Glutamatergic neuron (in vitro differentiated cells): Measurements from ENCODE around the gene SNX32. TPM values are rescaled to one million over a fixed set of nuclear protein-coding genes. Genes with fewer than 3 reads are reported as not detected.

Experiments used
- DNase-seq: peaks from one replicate; pipeline ENCODE4 v3.0.0; 2022
- H3K27ac Mint-ChIP-seq: one replicate; pipeline ENCODE4 v1.8.0; 2020; ENCODE audit warnings: mild to moderate bottlenecking, mixed read lengths, inconsistent platforms; ENCODE audit not compliant: unreplicated experiment
- H3K27me3 Mint-ChIP-seq: one replicate; pipeline ENCODE4 v1.8.0; 2020; ENCODE audit warnings: mild to moderate bottlenecking, moderate library complexity, mixed read lengths, inconsistent platforms; ENCODE audit not compliant: unreplicated experiment
- H3K36me3 Mint-ChIP-seq: one replicate; pipeline ENCODE4 v1.8.0; 2020; ENCODE audit warnings: mild to moderate bottlenecking, mixed read lengths, inconsistent platforms; ENCODE audit not compliant: unreplicated experiment
- H3K4me1 Mint-ChIP-seq: one replicate; pipeline ENCODE4 v1.8.0; 2020; ENCODE audit warnings: mild to moderate bottlenecking, low read depth, mixed read lengths, inconsistent platforms; ENCODE audit not compliant: unreplicated experiment
- H3K4me3 Mint-ChIP-seq: one replicate; pipeline ENCODE4 v1.8.0; 2020; ENCODE audit warnings: mild to moderate bottlenecking, mixed read lengths, inconsistent platforms; ENCODE audit not compliant: unreplicated experiment
- H3K9me3 Mint-ChIP-seq: one replicate; pipeline ENCODE4 v1.8.0; 2020; ENCODE audit warnings: mild to moderate bottlenecking, moderate library complexity, mixed read lengths, inconsistent platforms; ENCODE audit not compliant: unreplicated experiment
- total RNA-seq: library from RNA; stranded (reverse); fragmentation: NEBNext Ultra II Directional; extraction: Animal tissue kit (Norgen Biotek cat#: 25700); gene quantifications from one replicate; pipeline ENCODE4 v1.2.1, GENCODE V29; 2021; ENCODE audit not compliant: unreplicated experiment
- TF ChIP-seq, protein P1 (sequence below): fragments of 200-600 bp; sonication (generic); IDR thresholded peaks from one replicate; pipeline ENCODE4 v1.5.0; 2021; ENCODE audit not compliant: partially characterized antibody, unreplicated experiment

The SNX32 gene
- total RNA-seq, 1 donor from 2014 or later = 14.7 TPM

DNA sequence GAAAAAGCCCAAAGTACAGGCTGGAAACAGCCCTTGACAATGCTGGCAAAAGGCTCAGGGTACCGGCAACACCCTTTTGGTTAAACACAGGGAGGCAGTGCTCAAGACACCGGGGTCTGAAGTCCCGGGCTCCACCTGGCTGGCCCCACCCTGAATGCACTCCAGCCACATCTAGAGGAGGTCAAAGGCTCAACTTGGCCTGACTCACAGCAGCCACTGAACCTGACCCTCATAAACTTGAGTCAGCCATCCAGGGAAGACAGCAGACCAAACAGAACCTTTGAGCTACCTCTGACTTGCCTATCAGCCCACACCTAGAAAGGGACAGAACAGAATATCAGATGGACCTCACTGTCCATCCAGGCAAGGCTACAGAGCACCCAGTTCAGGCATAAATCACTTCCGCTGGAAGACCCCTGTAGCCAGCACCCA, 20.4 kb downstream of the SNX32 start:
- Mint-ChIP-seq H3K36me3 (no peaks in the 10 kb centered on the region), H3K27ac (peak overlapping the region; percentile 8), H3K4me1 (peaks cover 16% of the 10 kb centered on the region), H3K9me3 (peaks cover 28% of the 10 kb centered on the region), H3K4me3 (peak overlapping the region; percentile 28), H3K27me3 (peaks cover 22% of the 10 kb centered on the region)
- no peak for DNase-seq
- TF ChIP-seq, protein P1, sequence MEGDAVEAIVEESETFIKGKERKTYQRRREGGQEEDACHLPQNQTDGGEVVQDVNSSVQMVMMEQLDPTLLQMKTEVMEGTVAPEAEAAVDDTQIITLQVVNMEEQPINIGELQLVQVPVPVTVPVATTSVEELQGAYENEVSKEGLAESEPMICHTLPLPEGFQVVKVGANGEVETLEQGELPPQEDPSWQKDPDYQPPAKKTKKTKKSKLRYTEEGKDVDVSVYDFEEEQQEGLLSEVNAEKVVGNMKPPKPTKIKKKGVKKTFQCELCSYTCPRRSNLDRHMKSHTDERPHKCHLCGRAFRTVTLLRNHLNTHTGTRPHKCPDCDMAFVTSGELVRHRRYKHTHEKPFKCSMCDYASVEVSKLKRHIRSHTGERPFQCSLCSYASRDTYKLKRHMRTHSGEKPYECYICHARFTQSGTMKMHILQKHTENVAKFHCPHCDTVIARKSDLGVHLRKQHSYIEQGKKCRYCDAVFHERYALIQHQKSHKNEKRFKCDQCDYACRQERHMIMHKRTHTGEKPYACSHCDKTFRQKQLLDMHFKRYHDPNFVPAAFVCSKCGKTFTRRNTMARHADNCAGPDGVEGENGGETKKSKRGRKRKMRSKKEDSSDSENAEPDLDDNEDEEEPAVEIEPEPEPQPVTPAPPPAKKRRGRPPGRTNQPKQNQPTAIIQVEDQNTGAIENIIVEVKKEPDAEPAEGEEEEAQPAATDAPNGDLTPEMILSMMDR = no peak

DNA sequence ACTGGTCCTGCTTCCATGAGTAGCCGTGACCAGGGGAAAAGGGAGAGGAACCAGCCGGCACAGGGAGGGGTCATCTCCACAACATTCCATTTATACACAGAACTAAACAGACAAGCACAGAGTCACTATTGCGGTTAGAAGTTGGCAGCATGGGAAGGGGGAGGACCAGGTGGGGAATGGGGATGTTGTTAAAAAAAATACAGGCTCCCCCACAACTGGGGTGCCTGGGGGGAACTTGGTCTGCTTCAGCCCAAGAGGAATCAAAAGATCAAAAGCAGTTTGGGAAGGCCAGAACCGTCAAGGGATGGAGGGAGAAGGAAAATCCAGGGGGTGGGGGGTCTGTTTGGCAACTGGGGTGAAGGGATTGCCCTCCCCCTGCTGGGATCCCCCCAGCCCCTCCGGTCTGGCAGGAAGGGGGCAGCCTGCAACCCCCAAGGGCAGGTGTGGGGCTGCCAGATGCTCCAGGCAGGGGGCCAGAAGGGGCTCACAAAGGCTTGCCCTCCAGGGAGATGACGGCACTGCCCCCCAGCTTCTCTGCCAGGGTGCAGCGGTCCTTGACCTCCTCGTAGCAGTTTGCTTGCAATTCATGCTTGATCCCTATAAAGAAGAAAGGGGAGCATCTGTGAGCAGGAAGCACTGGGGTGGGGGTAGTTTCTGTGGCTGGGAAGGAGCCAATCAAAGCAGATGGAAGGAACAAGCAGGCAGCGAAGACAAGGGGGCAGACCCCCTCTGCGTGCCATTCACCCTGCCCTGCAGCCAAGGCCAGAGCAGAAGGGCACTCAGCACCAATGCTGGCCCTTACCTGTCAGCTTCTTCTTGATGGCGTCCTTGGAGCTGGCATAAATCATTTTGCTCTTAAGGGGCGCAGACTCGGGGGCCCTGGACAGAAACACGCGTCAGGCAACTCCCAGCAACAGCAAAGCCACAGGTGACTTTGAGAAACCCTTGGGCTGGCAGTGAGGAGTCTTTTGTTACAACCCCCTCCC, 21.4 kb downstream of the SNX32 start:
- TF ChIP-seq, protein P1 = no peak
- peak overlapping the region; percentile 96 for H3K4me3 Mint-ChIP-seq
- no peak overlapping the region for H3K27ac Mint-ChIP-seq
- no peak for DNase-seq
- peaks cover 30% of the 10 kb centered on the region for H3K9me3 Mint-ChIP-seq
- H3K27me3 Mint-ChIP-seq = peaks cover 30% of the 10 kb centered on the region
- H3K36me3 Mint-ChIP-seq = no peaks in the 10 kb centered on the region
- peaks cover 16% of the 10 kb centered on the region for H3K4me1 Mint-ChIP-seq

DNA sequence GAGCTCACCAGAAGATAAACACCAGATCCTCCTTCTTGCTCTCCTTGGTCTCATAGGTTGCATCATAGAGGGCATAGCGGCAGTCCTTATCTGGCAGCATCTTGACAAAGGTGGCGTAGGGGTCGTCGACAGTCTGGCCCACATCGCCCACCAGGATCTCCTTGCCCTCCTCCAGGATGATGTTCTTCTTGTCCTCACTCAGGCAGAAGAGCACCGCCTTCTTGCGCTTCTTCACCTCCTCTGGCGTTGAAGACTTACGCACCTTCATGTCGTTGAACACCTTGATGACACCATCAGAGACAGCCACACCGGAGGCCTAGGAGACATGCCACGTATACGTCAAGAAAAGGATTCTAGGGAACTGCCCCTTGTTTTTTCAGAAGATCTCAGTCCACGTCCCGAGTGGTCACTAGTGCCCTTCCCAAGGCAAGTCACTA, 22.2 kb downstream of the SNX32 start:
- no peaks in the 10 kb centered on the region for H3K36me3 Mint-ChIP-seq
- H3K4me1 Mint-ChIP-seq = peaks cover 16% of the 10 kb centered on the region
- TF ChIP-seq, protein P1 = no peak
- no peak for DNase-seq
- peak overlapping the region; percentile 96 for H3K4me3 Mint-ChIP-seq
- peaks cover 32% of the 10 kb centered on the region for H3K27me3 Mint-ChIP-seq
- peaks cover 32% of the 10 kb centered on the region for H3K9me3 Mint-ChIP-seq
- peak overlapping the region; percentile 89 for H3K27ac Mint-ChIP-seq

DNA sequence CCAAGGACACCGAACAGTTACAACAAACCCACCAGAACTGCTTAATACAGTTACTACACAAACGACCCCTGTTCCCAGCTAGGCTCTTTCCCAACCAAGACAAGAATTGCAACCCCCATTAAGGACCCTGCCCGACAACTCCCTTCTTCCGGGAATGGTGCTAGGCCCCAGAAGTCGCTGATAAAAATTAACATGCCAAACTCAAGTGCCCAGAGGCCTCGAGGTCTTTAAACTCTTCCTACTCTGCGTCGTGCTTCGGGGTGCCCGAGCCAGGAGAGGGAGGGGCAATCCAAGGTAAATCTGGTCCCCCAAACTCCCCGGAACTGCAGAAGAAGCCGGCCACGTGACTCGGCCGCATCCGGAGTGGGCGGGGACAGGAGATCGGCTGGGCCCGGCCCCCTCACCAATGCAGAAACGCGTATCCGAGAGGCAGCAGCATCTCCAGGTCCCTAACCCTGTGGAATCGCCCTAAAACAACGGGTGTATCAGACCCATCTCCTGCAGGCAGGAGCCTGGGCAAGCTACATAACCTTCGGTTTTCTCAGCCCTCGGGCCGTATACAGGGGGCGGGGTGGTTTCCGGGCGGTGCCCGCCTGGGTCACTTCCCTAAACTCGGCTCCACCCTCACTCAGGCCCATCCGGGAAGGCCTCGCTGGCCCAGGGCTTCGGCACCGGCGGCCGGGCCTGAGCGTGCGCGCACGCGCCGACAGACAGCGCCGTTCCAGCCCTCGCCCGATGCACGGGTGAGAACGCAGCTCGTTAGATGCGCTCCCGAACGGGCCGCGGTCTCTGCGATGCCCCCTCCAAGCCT, 23.1 kb downstream of the SNX32 start:
- H3K4me1 Mint-ChIP-seq = peaks cover 16% of the 10 kb centered on the region
- peak overlapping the region; percentile 96 for H3K4me3 Mint-ChIP-seq
- H3K27ac Mint-ChIP-seq = peak overlapping the region; percentile 89
- H3K27me3 Mint-ChIP-seq = peaks cover 36% of the 10 kb centered on the region
- peak; percentile 83 for DNase-seq
- H3K36me3 Mint-ChIP-seq = no peaks in the 10 kb centered on the region
- peaks cover 38% of the 10 kb centered on the region for H3K9me3 Mint-ChIP-seq
- TF ChIP-seq, protein P1 = no peak
